GM12878 (cell line): ENCODE data around the gene MMEL1. TPM values are rescaled to one million over a fixed set of nuclear protein-coding genes. Genes with fewer than 3 reads are reported as not detected.

Source experiments
- BHLHE40 ChIP-seq, 2 experiments: fragments of 450-650 bp in 1 of 2; IDR thresholded peaks; 2 replicates each; pipeline ENCODE4 v1.6.1; 2011 to 2017; ENCODE audit warnings: low read depth in 2 of 2, borderline replicate concordance in 1 of 2, improper control_type of control experiment in 1 of 2, low read length in 1 of 2, mild to moderate bottlenecking in 1 of 2
- CEBPB ChIP-seq, 2 experiments: fragments of 150-350 bp in 1 of 2; IDR thresholded peaks; 2 replicates each; pipeline ENCODE4 v1.6.1; 2012 to 2014; ENCODE audit warnings: low read depth in 2 of 2, low read length in 2 of 2, borderline replicate concordance in 1 of 2, inconsistent platforms in 1 of 2
- CREM ChIP-seq: IDR thresholded peaks from 2 replicates; pipeline ENCODE4 v1.6.1; 2014; ENCODE audit warnings: antibody characterized with exemption, low read depth
- EZH2 ChIP-seq: IDR thresholded peaks from 2 replicates; pipeline ENCODE4 v1.6.1; 2012; ENCODE audit warnings: low read depth, mild to moderate bottlenecking, control low read depth, inconsistent platforms, low read length, borderline replicate concordance; ENCODE audit not compliant: control insufficient read depth
- FOS ChIP-seq: IDR thresholded peaks from 3 replicates; pipeline ENCODE4 v1.6.1; 2011; ENCODE audit warnings: borderline replicate concordance; ENCODE audit not compliant: insufficient read length; ENCODE audit errors: extremely low read depth
- FOXK2 ChIP-seq: fragments of 450-650 bp; IDR thresholded peaks from 2 replicates; pipeline ENCODE4 v1.6.1; 2017; ENCODE audit warnings: mild to moderate bottlenecking, moderate library complexity
- HDGF ChIP-seq: fragments of 450-650 bp; IDR thresholded peaks from 2 replicates; pipeline ENCODE4 v1.6.1; 2016; ENCODE audit warnings: antibody characterized with exemption
- MAX ChIP-seq: IDR thresholded peaks from 2 replicates; pipeline ENCODE4 v1.6.1; 2012; ENCODE audit warnings: low read depth, low read length, improper control_type of control experiment
- MLLT1 ChIP-seq: fragments of 450-650 bp; IDR thresholded peaks from 2 replicates; pipeline ENCODE4 v1.6.1; 2016; ENCODE audit warnings: mild to moderate bottlenecking
- MYB ChIP-seq: fragments of 150-350 bp; IDR thresholded peaks from 2 replicates; pipeline ENCODE4 v1.6.1; 2014; ENCODE audit warnings: mild to moderate bottlenecking, low read depth, low read length, borderline replicate concordance
- PBX3 ChIP-seq: IDR thresholded peaks from 2 replicates; pipeline ENCODE4 v1.6.1; 2011; ENCODE audit warnings: mild to moderate bottlenecking, low read depth, low read length, moderate library complexity; ENCODE audit not compliant: insufficient replicate concordance
- POLR2AphosphoS5 ChIP-seq: IDR thresholded peaks from 2 replicates; pipeline ENCODE4 v1.6.1; 2011; ENCODE audit warnings: mild to moderate bottlenecking, low read length, inconsistent platforms
- POU2F2 ChIP-seq: IDR thresholded peaks from 3 replicates; pipeline ENCODE4 v1.6.1; 2011; ENCODE audit warnings: low read depth, mild to moderate bottlenecking, low read length, borderline replicate concordance
- RCOR1 ChIP-seq: conservative IDR thresholded peaks from 2 replicates; pipeline ENCODE4 v1.6.1; 2012; ENCODE audit warnings: low read depth, low read length, improper control_type of control experiment
- RFX5 ChIP-seq: IDR thresholded peaks from 2 replicates; pipeline ENCODE4 v1.6.1; 2011; ENCODE audit warnings: low read depth, low read length, improper control_type of control experiment
- SIN3A ChIP-seq: IDR thresholded peaks from 2 replicates; pipeline ENCODE4 v1.6.1; 2012; ENCODE audit warnings: low read depth, low read length, improper control_type of control experiment
- SIX5 ChIP-seq: IDR thresholded peaks from 2 replicates; pipeline ENCODE4 v1.6.1; 2011; ENCODE audit warnings: mild to moderate bottlenecking, low read depth, low read length, moderate library complexity; ENCODE audit not compliant: severe bottlenecking
- SMAD5 ChIP-seq: IDR thresholded peaks from 2 replicates; pipeline ENCODE4 v1.6.1; 2016; ENCODE audit warnings: antibody characterized with exemption, low read depth
- SMARCA5 ChIP-seq: fragments of 450-650 bp; IDR thresholded peaks from 2 replicates; pipeline ENCODE4 v1.6.1; 2017; ENCODE audit warnings: mild to moderate bottlenecking
- SREBF2 ChIP-seq: IDR thresholded peaks from 2 replicates; pipeline ENCODE4 v1.6.1; 2012; ENCODE audit warnings: mild to moderate bottlenecking, low read length
- STAT1 ChIP-seq: fragments of 450-650 bp; conservative IDR thresholded peaks from 2 replicates; pipeline ENCODE4 v1.6.1; 2014; ENCODE audit warnings: antibody characterized with exemption, mild to moderate bottlenecking
- TAF1 ChIP-seq: IDR thresholded peaks from 2 replicates; pipeline ENCODE4 v1.6.1; 2011; ENCODE audit warnings: mild to moderate bottlenecking, low read depth, low read length, borderline replicate concordance
- TBL1XR1 ChIP-seq: IDR thresholded peaks from 2 replicates; pipeline ENCODE4 v1.6.1; 2012; ENCODE audit warnings: low read depth, low read length, improper control_type of control experiment
- USF1 ChIP-seq: IDR thresholded peaks from 2 replicates; pipeline ENCODE4 v1.6.1; 2011; ENCODE audit warnings: borderline replicate concordance, low read depth, mild to moderate bottlenecking, moderate library complexity, mixed read lengths, low read length; ENCODE audit not compliant: insufficient read depth; ENCODE audit errors: extremely low read length
- YY1 ChIP-seq: IDR thresholded peaks from 2 replicates; pipeline ENCODE4 v1.6.1; 2011; ENCODE audit warnings: low read depth, mild to moderate bottlenecking, low read length
- ZNF217 ChIP-seq: fragments of 450-650 bp; IDR thresholded peaks from 2 replicates; pipeline ENCODE4 v1.6.1; 2017; ENCODE audit warnings: antibody characterized with exemption, mild to moderate bottlenecking
- polyA plus RNA-seq, 11 experiments: library from polyadenylated mRNA; depleted of rRNA in 4 of 11; unstranded in 6 of 11; stranded (reverse) in 5 of 11; fragments of >200 nt; fragmentation: Nextera tagmentation in 4 of 11; fragmentation: Illumina TruSeq in 1 of 11; extraction: Ambion mirVana in 4 of 11; extraction: Trizol in 1 of 11; gene quantifications; 1 replicate in 1 of 11; 2 replicates in 10 of 11; pipeline versions ENCODE4 v1.2.1 to v1.2.3, GENCODE V29; 2011 to 2016; ENCODE audit warnings: inconsistent platforms in 2 of 11, missing spikeins in 2 of 11, low read depth in 1 of 11
- total RNA-seq, 4 experiments: library from RNA; depleted of rRNA in 3 of 4; stranded (reverse); fragments of >200 nt in 3 of 4; fragmentation: Illumina TruSeq in 1 of 4; extraction: Trizol in 1 of 4; gene quantifications; 2 replicates each; pipeline versions ENCODE4 v1.2.1 to v1.2.3, GENCODE V29; 2013 to 2021
- TF ChIP-seq, protein P1 (sequence below): IDR thresholded peaks from 2 replicates; pipeline ENCODE4 v1.6.1; 2011; ENCODE audit warnings: low read depth, low read length, improper control_type of control experiment, borderline replicate concordance

MMEL1 gene
- total and polyA plus RNA-seq, 10 of the 15 experiments (the other 5 are each of a cell fraction or from before 2014, with no cell fraction given): 0.11 TPM; not detected in 9

DNA sequence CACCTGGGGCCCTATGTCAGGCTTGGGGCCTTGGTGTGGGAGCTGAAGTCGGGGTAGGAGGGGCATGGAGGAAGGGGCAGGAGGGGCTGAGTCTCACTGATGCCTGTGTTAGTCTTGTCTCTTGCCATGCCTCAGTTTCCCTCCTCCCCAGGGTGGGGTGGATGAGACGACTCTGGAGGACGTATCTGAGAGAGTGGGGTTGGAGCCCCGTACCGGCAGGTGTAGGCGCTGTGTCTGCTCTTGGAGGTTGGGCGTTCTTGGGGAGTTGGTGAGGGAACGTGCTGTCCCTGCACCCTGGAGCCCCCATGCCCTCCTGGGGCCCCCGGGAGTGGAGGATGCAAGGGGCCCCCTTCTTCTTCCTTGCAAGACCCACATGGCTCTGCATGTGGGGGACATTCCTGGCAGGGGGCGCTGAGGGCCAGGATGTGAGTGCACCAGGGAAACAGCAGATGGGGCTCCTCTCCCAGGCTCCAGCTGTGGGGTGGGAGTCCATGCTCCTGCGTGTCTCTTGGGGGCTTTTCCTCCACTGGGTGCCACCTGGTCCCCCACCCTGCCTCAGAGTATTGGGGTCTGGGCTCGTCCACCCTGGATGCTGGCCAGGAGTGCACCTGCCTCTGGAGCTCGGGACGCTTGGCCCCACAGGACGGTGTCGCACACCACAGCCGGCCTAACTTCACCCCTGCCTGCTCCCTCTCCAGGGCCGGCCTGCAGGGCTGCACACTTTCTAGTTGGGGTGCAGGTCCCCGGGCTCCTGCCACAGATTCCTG lies 78.0 kb downstream of the MMEL1 start (continued):
- TF ChIP-seq PBX3 (no peak), FOS (no peak), FOXK2 (no peak), CEBPB (IDR thresholded peaks at IDR 0.05; ENCODE audit: borderline replicate concordance in 1 of 2, low read depth in 2 of 2, low read length in 2 of 2) (no peak), YY1 (peak; percentile 47; the same call in 1 of the 2 replicates), MAX (no peak), SMARCA5 (peak; percentile 62; the same call in 1 of the 2 replicates), STAT1 (0 out of 2 replicates have a peak, but pooled peaks have one; percentile 32), ZNF217 (no peak), TAF1 (no peak), SIN3A (no peak; the same call in 1 of the 2 replicates), RFX5 (no peak), BHLHE40 (IDR thresholded peaks at IDR 0.05; ENCODE audit: borderline replicate concordance in 1 of 2, low read depth in 2 of 2, low read length in 1 of 2) (peak in 1 of 2 experiments; percentile 16; a peak in 2 of 4 replicates), CREM (no peak), SREBF2 (no peak), USF1 (no peak), HDGF (no peak; the same call in 1 of the 2 replicates), MYB (no peak), TBL1XR1 (0 out of 2 replicates have a peak, but pooled peaks have one; percentile 45), EZH2 (no peak), POLR2AphosphoS5 (no peak), SIX5 (no peak), POU2F2 (no peak), RCOR1 (no peak), SMAD5 (no peak), MLLT1 (peak; percentile 96)
- TF ChIP-seq, protein P1, sequence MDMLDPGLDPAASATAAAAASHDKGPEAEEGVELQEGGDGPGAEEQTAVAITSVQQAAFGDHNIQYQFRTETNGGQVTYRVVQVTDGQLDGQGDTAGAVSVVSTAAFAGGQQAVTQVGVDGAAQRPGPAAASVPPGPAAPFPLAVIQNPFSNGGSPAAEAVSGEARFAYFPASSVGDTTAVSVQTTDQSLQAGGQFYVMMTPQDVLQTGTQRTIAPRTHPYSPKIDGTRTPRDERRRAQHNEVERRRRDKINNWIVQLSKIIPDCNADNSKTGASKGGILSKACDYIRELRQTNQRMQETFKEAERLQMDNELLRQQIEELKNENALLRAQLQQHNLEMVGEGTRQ: no peak
